HK-2 (cell line): ENCODE data around the gene SMC1B.
A peak's percentile ranks its signal among the peaks of the same experiment; 100 is the strongest.

Experiments used
- DNase-seq: peaks from one replicate; pipeline ENCODE4 v3.0.0-alpha.2; 2018; ENCODE audit not compliant: unreplicated experiment

Gene SMC1B

GRCh38 chr22:45320357-45320976 is 92.9 kb downstream of the SMC1B start:
- no peak for DNase-seq

- no peak for DNase-seq
Observed at GRCh38 chr22:45319324-45319685, 94.1 kb downstream of the SMC1B start.

GRCh38 chr22:45318558-45319323 is 94.7 kb downstream of the SMC1B start:
- DNase-seq: no peak

GRCh38 chr22:45318168-45318557 is 95.2 kb downstream of the SMC1B start:
- DNase-seq: peak; percentile 34

- DNase-seq: no peak
Observed at GRCh38 chr22:45317551-45318167, 95.7 kb downstream of the SMC1B start.

GRCh38 chr22:45316796-45317526 is 96.4 kb downstream of the SMC1B start:
- DNase-seq: no peak

GRCh38 chr22:45314786-45315185 is 98.6 kb downstream of the SMC1B start:
- DNase-seq: no peak

GRCh38 chr22:45314054-45314721 is 99.2 kb downstream of the SMC1B start:
- no peak for DNase-seq

- no peak for DNase-seq
Observed at GRCh38 chr22:45312856-45313255, 100.5 kb downstream of the SMC1B start.

GRCh38 chr22:45312415-45312814 is 101.0 kb downstream of the SMC1B start:
- no peak for DNase-seq

GRCh38 chr22:45310977-45311531 is 102.3 kb downstream of the SMC1B start:
- no peak for DNase-seq

- no peak for DNase-seq
Observed at GRCh38 chr22:45310331-45310976, 102.9 kb downstream of the SMC1B start.

- DNase-seq: peak; percentile 96
Observed at GRCh38 chr22:45309422-45310227, 103.8 kb downstream of the SMC1B start, which contains the start of gene FAM118A. FAM118A (plus strand) TSS chr22:45309934; CDS start chr22:45322380, 12,446 bp downstream.

- DNase-seq: no peak
Observed at GRCh38 chr22:45308957-45309421, 104.4 kb downstream of the SMC1B start.

- DNase-seq: no peak
Observed at GRCh38 chr22:45308391-45308956, 104.9 kb downstream of the SMC1B start.

- no peak for DNase-seq
Observed at GRCh38 chr22:45306139-45306538, 107.3 kb downstream of the SMC1B start.

- DNase-seq: no peak
Observed at GRCh38 chr22:45305456-45306075, 107.8 kb downstream of the SMC1B start.

- no peak for DNase-seq
Observed at GRCh38 chr22:45304971-45305370, 108.4 kb downstream of the SMC1B start.

GRCh38 chr22:45303181-45303580 is 110.2 kb downstream of the SMC1B start:
- no peak for DNase-seq
